Gastrocnemius medialis (tissue), 4 donors: ENCODE measurements around the gene ARID5B.

Experiments
- CTCF ChIP-seq, 5 experiments: fragments of 450-650 bp in 3 of 5; fragments of 200-600 bp in 2 of 5; sonication (generic) in 2 of 5; IDR thresholded peaks in 4 of 5; conservative IDR thresholded peaks in 1 of 5; 1 replicate in 4 of 5; 2 replicates in 1 of 5; pipeline ENCODE4 v1.5.1; 2016 to 2019; ENCODE audit warnings: antibody characterized with exemption in 5 of 5, mild to moderate bottlenecking in 3 of 5, moderate library complexity in 3 of 5
- POLR2A ChIP-seq, 2 donors: fragments of 450-650 bp; IDR thresholded peaks; one replicate each; pipeline ENCODE4 v1.6.1; 2017; ENCODE audit warnings: antibody characterized with exemption in 2 of 2, mild to moderate bottlenecking in 2 of 2, moderate library complexity in 2 of 2

- TF ChIP-seq CTCF (IDR thresholded peaks at IDR 0.05 in 4 of 5, conservative IDR thresholded peaks at IDR 0.05 in 1 of 5) (no peak), POLR2A (IDR thresholded peaks at IDR 0.05) (no peak)
Measured at GRCh38 chr10:62136931-62137330, 235.4 kb downstream of the ARID5B start.
